Fibroblast of the aortic adventitia (primary cell): Measurements from ENCODE around the gene ZDHHC7. TPM values are rescaled to one million over a fixed set of nuclear protein-coding genes. Genes with fewer than 3 reads are reported as not detected.
A peak's percentile ranks its signal among the peaks of the same experiment; 100 is the strongest.

Experiments
- DNase-seq: peaks from one replicate; pipeline ENCODE4 v3.0.0-alpha.2; 2010; ENCODE audit warnings: low read depth
- H3K4me3 ChIP-seq: 2 replicates; pipeline ENCODE4 v1.5.1; 2011; ENCODE audit warnings: low read depth, mild to moderate bottlenecking, control low read depth, low read length, moderate library complexity
- total RNA-seq: library from RNA; depleted of rRNA; stranded (reverse); fragments of >200 nt; gene quantifications from 2 replicates; pipeline ENCODE4 v1.2.3, GENCODE V29; 2012; ENCODE audit warnings: low replicate concordance
- TF ChIP-seq, protein P1 (sequence below): IDR thresholded peaks from 2 replicates; pipeline ENCODE4 v1.5.1; 2011; ENCODE audit warnings: mild to moderate bottlenecking, low read length, control low read depth, inconsistent platforms; ENCODE audit not compliant: insufficient read depth

Gene ZDHHC7
- total RNA-seq, 1 donor, result 82.5 TPM

DNA sequence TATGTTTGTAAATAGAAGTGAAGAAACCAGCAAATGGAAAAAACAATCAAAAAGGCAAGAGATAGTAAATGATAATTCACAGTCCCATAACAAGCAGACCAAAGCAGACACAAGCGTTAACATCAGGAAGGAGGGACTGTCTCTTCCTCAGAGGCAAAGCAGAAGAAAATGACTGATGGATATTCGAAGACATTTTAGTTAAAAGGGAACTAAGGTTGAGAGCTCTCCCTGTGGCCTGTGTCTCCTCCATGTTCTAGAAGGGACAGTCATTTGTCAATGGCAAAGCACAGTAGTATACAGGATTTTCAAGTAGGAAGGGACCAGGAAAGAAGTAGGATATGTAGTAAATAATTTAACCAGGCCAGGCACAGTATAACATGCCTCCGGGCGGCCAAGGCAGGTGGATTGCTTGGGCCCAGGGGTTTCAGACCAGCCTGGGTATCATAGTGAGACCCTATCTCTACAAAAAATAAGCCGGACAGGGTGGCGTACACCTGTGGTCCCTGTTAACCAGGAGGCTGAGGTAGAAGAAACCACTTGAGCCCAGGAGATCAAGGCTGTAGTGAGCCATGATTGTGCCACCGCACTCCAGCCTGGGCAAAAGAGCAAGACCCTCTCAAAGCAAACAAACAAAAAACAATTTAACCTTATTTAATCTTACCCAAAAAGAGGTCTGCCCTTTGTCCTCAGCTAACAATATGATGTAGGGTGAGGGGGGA lies 3.7 kb downstream of the ZDHHC7 start:
- H3K4me3 ChIP-seq, result no peak overlapping the region
- no peak for DNase-seq
- TF ChIP-seq, protein P1, sequence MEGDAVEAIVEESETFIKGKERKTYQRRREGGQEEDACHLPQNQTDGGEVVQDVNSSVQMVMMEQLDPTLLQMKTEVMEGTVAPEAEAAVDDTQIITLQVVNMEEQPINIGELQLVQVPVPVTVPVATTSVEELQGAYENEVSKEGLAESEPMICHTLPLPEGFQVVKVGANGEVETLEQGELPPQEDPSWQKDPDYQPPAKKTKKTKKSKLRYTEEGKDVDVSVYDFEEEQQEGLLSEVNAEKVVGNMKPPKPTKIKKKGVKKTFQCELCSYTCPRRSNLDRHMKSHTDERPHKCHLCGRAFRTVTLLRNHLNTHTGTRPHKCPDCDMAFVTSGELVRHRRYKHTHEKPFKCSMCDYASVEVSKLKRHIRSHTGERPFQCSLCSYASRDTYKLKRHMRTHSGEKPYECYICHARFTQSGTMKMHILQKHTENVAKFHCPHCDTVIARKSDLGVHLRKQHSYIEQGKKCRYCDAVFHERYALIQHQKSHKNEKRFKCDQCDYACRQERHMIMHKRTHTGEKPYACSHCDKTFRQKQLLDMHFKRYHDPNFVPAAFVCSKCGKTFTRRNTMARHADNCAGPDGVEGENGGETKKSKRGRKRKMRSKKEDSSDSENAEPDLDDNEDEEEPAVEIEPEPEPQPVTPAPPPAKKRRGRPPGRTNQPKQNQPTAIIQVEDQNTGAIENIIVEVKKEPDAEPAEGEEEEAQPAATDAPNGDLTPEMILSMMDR, result no peak

DNA sequence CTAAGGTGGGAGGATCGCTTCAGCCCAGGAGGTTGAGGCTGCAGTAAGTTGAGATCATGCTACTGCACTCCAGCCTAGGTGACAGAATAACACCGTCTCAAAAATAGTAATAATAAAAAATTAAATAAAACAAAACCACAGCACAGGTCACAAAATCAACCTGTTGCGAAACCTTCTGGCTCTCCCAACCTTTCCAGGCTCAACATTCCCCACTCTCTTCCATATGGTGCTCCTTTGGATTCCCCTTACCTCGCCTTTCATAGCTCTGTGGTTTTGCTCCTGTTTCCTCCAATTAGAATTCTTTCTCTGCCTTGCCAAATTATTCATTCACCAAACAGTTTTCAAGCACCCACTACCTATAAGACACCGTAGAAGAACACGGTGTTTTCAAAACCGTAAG lies 4.7 kb downstream of the ZDHHC7 start:
- TF ChIP-seq, protein P1, result no peak
- no peak overlapping the region for H3K4me3 ChIP-seq
- peak; percentile 62 for DNase-seq

DNA sequence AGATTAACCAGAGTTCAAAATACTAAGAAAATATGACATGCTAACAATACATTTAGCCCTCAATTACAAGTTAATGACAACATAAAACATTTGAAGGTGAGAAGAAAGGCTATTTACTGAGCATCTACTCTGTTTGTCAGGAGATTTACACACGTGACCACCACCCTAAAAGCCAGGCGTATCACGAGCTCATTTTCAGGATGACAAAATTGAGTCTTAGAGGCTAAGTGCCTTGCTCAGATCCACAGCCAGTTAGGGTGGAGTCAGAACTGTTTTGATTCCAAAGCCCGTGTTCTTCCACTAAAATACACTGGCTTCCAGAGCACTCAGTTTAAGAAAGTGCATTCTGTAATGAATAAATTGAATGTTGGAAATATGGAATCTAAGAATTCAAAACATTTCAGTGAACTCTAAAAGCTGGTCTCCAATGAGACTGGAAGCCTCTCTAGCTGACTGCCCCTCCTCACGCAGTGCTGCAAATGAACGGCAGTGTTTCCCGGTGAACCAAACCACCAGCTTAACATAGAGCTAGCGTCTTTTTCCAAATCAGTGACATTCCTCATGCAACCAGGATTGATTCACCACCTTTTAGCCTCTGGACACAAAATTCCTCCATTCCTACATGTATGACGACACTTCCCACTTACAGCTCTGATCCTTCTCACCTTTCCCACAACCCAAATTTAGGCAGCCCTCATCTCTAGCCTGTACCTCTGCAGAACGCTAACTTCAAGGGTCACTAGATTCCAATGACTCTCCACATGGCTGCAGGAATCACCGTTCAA lies 5.9 kb downstream of the ZDHHC7 start:
- DNase-seq, result peak; percentile 87
- TF ChIP-seq, protein P1, result no peak
- peak overlapping the region; percentile 37 for H3K4me3 ChIP-seq

DNA sequence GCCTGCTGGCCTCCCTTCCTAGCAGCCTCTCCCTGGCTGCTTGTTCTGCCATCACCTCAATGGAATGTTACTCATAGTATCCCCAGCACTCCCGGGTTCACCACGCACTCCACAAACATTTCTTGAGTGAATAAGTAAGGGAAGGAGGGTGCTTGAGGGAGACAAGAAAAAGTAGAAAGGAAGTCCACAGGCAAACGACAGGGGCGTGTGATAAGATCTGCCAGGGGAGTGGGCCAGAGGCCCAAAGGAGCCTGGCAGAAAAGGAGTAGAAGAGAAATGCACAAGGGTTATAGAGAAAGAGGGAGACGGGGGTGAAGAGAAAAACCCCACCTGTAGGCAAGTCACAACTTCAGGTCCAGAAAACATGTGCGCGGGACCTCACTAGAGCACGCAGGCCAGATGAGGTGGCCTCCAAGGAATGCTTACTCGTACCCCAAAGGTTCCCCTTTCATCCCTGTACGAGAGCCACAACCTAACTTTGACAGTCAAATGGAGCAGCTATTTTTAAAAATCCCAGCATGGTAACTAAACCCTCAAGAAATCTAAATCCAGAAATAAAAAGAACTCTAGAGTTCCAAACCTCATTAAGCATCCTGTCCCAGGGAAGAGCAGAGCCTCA lies 6.6 kb downstream of the ZDHHC7 start:
- H3K4me3 ChIP-seq, result peak overlapping the region; percentile 25
- peak; percentile 92 for DNase-seq
- TF ChIP-seq, protein P1, result no peak

DNA sequence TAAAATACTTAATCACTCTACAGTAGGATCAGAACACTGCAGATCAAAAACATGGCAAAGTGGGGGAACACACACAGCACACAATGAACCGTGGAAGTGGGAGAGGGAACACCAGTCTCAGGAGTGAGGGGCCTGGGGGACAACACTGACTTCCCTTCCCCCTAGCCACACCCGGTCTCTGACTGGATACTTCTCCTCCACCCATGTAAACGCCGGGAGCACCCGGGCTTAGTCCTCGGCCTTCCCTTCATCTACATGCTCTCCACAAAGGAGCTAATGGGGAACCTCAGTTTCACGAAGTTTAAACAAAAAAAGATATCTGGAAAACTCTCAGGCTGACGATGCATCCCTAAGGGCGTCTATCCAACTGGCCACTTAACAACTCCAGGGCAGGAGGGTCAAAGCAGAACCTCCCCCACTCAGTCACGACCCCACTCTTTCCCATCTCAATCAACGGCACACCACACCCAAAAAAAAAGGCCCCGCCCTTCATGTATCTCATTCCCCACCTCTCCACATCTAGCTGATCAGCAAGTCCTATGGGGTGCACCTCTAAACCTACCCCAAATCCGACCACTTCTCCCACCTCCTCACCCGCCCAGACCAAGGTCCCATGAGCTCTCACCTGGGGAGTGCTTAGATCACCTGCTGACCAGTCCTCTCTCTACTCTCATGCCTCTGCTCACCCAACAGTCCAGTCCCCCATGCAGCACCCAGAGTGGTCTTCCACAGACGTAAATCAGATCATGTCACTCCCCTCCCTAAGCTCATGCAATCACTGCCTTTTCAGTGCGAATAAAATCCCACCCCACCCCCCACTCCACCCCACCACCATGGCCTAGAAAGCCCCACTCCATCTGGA lies 7.4 kb downstream of the ZDHHC7 start:
- peak; percentile 58 for DNase-seq
- peak overlapping the region; percentile 25 for H3K4me3 ChIP-seq
- TF ChIP-seq, protein P1, result no peak

DNA sequence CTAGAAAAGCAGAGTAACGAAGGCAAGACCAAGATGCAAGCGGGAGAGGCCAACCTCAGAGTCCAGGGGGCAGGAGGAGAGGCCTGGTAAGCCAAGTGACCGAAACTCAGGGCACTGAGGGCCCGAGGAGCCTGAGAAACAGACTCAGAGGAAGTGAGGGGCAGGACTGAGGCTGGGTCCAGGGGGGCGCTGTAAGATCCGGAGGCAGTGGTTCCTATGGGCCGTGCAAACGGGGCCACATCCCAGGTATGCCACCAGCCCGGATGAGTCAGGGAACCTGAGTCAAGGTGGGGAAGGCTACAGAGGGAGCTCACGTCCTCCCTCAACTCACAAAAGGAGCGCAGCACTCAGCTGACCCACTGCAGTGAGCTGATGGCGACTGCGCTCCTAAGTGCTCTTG lies 8.3 kb downstream of the ZDHHC7 start:
- TF ChIP-seq, protein P1, result no peak
- H3K4me3 ChIP-seq, result no peak overlapping the region
- no peak for DNase-seq
